ENCODE measurements around the gene TAS2R41. TPM values are rescaled to one million over a fixed set of nuclear protein-coding genes. Genes with fewer than 3 reads are reported as not detected.

Gene TAS2R41
- total RNA-seq, 2 donors from 2014 or later, result 2.5 TPM; not detected in 1

GRCh38 chr7:143434660-143435059, 43.0 kb upstream of the TAS2R41 start:
- Histone ChIP-seq H3K36me3 (no peaks in the 10 kb centered on the region), H3K4me3 (no peak overlapping the region), H3K9me3 (no peaks in the 10 kb centered on the region), H3K4me1 (ENCODE audit: control insufficient read depth in 1 of 2, low read depth in 2 of 2) (no peaks in the 10 kb centered on the region), H3K27me3 (replicated peaks; ENCODE audit: insufficient read depth) (no peaks in the 10 kb centered on the region), H3K27ac (no peak overlapping the region)
- DNase-seq (ENCODE audit: low spot score), result no peak
- no peak for ATAC-seq (ENCODE audit: insufficient number of reproducible peaks, low FRiP score, low read depth)
- no peak for TF ChIP-seq CTCF (IDR thresholded peaks at IDR 0.05)

- Histone ChIP-seq H3K27me3 (replicated peaks; ENCODE audit: insufficient read depth) (no peaks in the 10 kb centered on the region), H3K27ac (no peak overlapping the region), H3K9me3 (no peaks in the 10 kb centered on the region), H3K4me1 (ENCODE audit: control insufficient read depth in 1 of 2, low read depth in 2 of 2) (no peaks in the 10 kb centered on the region), H3K4me3 (no peak overlapping the region), H3K36me3 (no peaks in the 10 kb centered on the region)
- ATAC-seq (ENCODE audit: insufficient number of reproducible peaks, low FRiP score, low read depth) (no peak), DNase-seq (ENCODE audit: low spot score) (no peak)
- no peak for TF ChIP-seq CTCF (IDR thresholded peaks at IDR 0.05)
Measured at GRCh38 chr7:143435266-143435665, 42.4 kb upstream of the TAS2R41 start.

GRCh38 chr7:143436325-143436946, 41.2 kb upstream of the TAS2R41 start:
- TF ChIP-seq CTCF (IDR thresholded peaks at IDR 0.05), result no peak
- H3K27ac ChIP-seq, result no peak overlapping the region
- no peaks in the 10 kb centered on the region for H3K9me3 ChIP-seq
- H3K4me3 ChIP-seq, result no peak overlapping the region
- DNase-seq (ENCODE audit: low spot score), result no peak
- H3K36me3 ChIP-seq, result no peaks in the 10 kb centered on the region
- H3K27me3 ChIP-seq (replicated peaks; ENCODE audit: insufficient read depth), result no peaks in the 10 kb centered on the region
- H3K4me1 ChIP-seq (ENCODE audit: control insufficient read depth in 1 of 2, low read depth in 2 of 2), result no peaks in the 10 kb centered on the region
- ATAC-seq (ENCODE audit: insufficient number of reproducible peaks, low FRiP score, low read depth), result no peak

GRCh38 chr7:143437578-143437977, 40.1 kb upstream of the TAS2R41 start:
- Histone ChIP-seq H3K9me3 (no peaks in the 10 kb centered on the region), H3K4me1 (ENCODE audit: control insufficient read depth in 1 of 2, low read depth in 2 of 2) (no peaks in the 10 kb centered on the region), H3K4me3 (no peak overlapping the region), H3K36me3 (no peaks in the 10 kb centered on the region), H3K27me3 (replicated peaks; ENCODE audit: insufficient read depth) (no peaks in the 10 kb centered on the region), H3K27ac (no peak overlapping the region)
- ATAC-seq (ENCODE audit: insufficient number of reproducible peaks, low FRiP score, low read depth), result no peak
- TF ChIP-seq CTCF (IDR thresholded peaks at IDR 0.05), result no peak
- DNase-seq (ENCODE audit: low spot score), result no peak

- no peaks in the 10 kb centered on the region for H3K4me1 ChIP-seq (ENCODE audit: control insufficient read depth in 1 of 2, low read depth in 2 of 2)
- ATAC-seq (ENCODE audit: insufficient number of reproducible peaks, low FRiP score, low read depth), result no peak
- no peak for DNase-seq (ENCODE audit: low spot score)
- H3K27ac ChIP-seq, result no peak overlapping the region
- H3K9me3 ChIP-seq, result no peaks in the 10 kb centered on the region
- H3K36me3 ChIP-seq, result no peaks in the 10 kb centered on the region
- no peaks in the 10 kb centered on the region for H3K27me3 ChIP-seq (replicated peaks; ENCODE audit: insufficient read depth)
- H3K4me3 ChIP-seq, result no peak overlapping the region
- TF ChIP-seq CTCF (IDR thresholded peaks at IDR 0.05), result no peak
Measured at GRCh38 chr7:143439866-143440265, 37.8 kb upstream of the TAS2R41 start.

Measured in thoracic aorta (tissue), 2 donors.